ENCODE results near the gene CEP170B. TPM values are rescaled to one million over a fixed set of nuclear protein-coding genes. Genes with fewer than 3 reads are reported as not detected.
"Not testable (repeated sequence)": the region's sequence is repeated elsewhere in the genome, so short reads cannot be mapped to it uniquely, and the experiment has no call there.

Gene CEP170B
- total RNA-seq, 1 donor = 1.0 TPM

DNA sequence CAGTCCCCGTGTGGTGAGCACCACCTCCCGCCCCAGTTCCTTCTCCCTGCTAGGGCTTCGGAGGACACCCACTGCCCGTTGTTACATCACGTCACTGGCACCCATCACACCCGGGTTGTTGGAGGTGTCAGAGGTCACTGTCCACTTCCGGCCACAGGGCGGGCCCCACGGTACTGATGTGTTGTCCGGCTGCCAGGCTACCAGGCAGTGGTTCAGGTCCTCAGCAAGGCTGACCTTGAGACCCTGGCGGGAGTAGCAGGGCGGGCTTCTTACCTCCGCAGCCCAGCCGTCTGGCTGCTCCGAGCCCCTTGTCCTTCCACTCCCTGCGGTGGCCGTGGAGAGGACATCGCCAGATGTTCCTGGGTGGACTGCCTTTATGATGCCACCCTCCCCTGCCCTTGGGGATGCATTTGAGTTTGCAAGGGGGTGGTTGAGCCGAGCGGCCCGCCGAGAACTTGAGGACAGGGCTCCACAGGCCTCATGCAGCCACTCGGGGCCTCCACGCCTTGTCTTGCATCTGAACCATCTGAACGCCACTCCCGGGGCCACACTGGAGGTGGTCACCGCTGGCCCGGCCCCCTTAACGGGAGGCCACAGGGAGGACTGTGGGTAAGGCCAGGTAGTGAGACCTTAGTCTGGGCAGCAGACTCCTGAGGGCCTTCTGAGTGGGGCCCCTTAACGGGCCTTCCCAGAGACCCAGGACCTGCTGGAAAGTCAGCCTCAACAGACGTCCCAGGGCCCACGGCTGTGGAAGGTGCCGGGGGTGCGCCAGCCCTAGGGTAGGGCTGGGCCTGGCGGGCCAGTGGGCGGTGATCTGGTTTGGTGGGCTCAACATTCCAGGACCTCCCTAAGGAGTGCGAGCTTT, 32.5 kb downstream of the CEP170B start:
- Histone ChIP-seq H3K4me1 (ENCODE audit: insufficient read depth, low read length) (no peaks in the 10 kb centered on the region), H3K9me3 (ENCODE audit: low read depth, low read length) (no peaks in the 10 kb centered on the region), H3K4me3 (ENCODE audit: low read length) (no peak overlapping the region), H3K27me3 (ENCODE audit: insufficient read depth, low read length) (no peaks in the 10 kb centered on the region)

DNA sequence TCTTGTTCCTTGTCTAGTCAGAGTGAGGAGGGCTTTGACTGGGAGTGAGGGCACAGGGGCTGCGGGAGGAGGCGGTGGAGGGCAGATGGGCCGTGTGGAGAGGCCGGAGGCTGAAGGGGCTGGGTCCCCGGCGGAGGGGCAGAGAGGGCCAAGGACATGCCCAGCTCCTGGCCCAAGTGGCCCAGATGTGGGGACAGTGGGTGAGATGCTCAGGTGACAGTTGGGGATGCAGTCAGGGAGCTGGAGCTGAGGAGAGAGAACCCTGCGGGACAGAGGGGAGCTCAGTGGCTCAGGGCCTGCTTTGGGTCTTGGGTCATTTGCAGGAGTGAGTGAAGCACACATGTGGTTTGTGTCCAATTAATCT, 33.1 kb downstream of the CEP170B start:
- no peak overlapping the region for H3K4me3 ChIP-seq (ENCODE audit: low read length)
- no peaks in the 10 kb centered on the region for H3K4me1 ChIP-seq (ENCODE audit: insufficient read depth, low read length)
- H3K27me3 ChIP-seq (ENCODE audit: insufficient read depth, low read length) = no peaks in the 10 kb centered on the region
- no peaks in the 10 kb centered on the region for H3K9me3 ChIP-seq (ENCODE audit: low read depth, low read length)

DNA sequence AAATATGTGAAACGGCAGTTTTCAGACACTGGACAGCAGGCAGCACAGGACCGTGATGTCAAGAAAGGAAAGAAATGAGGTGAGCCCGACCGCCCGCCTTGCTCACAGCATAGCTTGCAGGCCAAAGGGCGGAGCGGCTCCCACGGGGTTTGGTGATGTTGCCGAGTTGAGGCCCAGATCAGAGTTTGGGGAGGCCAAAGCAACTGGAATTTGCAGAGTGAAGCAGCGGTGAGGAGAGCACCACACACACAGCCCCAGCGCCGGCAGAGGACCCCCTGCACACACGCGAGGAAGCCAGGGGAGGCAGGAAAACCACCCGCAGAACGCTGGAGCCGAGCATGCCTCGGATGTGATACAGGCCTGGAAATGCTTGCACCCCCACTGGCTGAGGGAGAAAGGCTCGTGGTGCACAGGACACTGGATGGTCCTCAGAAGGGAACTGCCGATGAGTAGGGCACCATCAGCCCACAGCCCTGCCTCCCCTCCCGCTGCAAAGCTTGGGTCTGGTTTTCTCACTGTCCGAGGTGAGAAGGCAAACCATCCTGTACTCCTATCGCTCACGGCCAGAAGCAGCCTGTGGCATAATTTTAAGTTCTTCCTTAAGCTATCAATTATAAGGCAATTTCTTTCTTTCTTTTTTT, 33.9 kb downstream of the CEP170B start:
- H3K9me3 ChIP-seq (ENCODE audit: low read depth, low read length) = no peaks in the 10 kb centered on the region
- no peaks in the 10 kb centered on the region for H3K4me1 ChIP-seq (ENCODE audit: insufficient read depth, low read length)

DNA sequence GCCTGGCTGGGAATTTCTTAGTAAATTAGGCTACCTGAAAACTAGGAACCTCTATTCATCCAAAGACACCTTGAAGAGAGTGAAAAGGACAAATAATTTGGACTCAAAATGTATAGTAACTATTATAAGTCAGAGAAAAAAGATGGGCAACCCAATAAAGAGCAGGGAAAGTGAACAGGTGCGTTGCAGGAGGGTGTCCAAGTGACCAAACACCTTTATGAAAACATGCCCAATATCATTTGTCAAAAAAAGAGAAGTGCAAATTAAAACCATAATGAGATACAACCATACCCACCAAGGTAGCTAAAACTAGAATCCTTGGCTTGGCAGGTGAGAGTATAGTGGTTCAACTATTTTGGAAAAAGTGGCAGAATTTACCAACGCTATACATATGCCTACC, 34.7 kb downstream of the CEP170B start:
- no peak overlapping the region for H3K4me3 ChIP-seq (ENCODE audit: low read length)
- no peaks in the 10 kb centered on the region for H3K4me1 ChIP-seq (ENCODE audit: insufficient read depth, low read length)
- peaks cover 12% of the 10 kb centered on the region for H3K27me3 ChIP-seq (ENCODE audit: insufficient read depth, low read length)
- H3K9me3 ChIP-seq (ENCODE audit: low read depth, low read length) = no peaks in the 10 kb centered on the region

More for the DNA sequence above, 33.9 kb downstream of the CEP170B start:
- Histone ChIP-seq H3K4me3 (ENCODE audit: low read length) (no peak overlapping the region), H3K27me3 (ENCODE audit: insufficient read depth, low read length) (peaks cover 4% of the 10 kb centered on the region)

DNA sequence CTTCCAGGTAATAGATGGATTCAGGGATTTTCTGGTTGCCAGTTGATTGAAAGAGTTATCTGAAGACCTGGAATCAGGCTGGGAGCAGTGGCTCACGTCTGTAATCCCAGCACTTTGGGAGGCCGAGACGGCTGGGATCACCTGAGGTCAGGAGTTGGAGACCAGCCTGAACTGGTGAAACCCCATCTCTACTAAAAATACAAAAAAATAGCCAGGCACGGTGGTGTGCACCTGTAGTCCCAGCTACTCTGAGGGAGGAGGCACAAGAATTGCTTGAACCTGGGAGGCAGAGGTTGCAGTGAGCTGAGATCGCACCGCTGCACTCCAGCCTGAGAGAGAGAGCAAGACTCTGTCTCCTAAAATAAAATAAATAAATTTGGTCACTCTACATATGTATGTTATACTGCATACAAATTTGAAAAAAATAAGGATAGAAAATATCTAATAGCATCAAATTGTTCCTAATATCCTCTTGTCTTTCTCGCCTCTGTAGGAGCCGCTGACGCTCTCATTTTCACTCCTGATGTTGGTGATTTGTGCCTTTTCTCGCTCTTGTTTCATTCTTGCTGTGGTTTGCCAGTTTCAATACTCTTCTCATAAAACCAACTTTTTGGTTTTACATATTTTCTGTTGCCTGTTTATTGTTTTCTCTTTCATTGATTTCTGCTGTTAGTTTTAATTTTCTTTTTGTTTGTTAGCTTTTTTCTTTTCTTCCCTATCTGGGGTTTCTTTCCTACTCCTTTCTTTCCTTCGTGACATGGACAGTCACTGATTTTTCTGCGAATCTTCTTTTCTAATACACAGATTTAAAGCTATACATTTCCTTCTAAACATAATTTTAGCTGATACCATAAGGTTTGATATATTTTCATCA, 35.8 kb downstream of the CEP170B start:
- Histone ChIP-seq H3K27me3 (ENCODE audit: insufficient read depth, low read length) (peaks cover 13% of the 10 kb centered on the region), H3K9me3 (ENCODE audit: low read depth, low read length) (no peaks in the 10 kb centered on the region), H3K4me3 (ENCODE audit: low read length) (no peak overlapping the region), H3K4me1 (ENCODE audit: insufficient read depth, low read length) (no peaks in the 10 kb centered on the region)

DNA sequence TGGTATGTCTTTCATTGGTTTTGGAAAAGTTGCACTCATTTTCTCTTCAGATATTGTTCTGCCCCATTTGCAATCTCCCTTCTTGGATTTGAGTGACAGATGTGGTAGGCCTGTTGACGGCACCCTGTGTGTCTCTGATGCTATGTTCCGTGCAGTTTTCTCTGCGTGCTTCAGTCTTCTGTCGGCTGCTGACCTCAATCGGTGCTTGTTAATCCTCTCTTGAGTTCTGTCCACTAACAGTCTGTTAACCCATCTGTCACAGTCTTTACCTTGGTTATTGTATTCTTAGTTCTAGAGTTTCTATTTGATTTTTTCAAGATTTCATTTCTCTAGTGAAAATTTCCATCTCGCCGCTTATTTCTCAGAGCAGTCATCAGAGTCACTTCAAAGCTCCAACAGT, 38.9 kb downstream of the CEP170B start:
- H3K27me3 ChIP-seq (ENCODE audit: insufficient read depth, low read length) = peaks cover 20% of the 10 kb centered on the region
- H3K9me3 ChIP-seq (ENCODE audit: low read depth, low read length) = no peaks in the 10 kb centered on the region
- H3K4me3 ChIP-seq (ENCODE audit: low read length) = no peak overlapping the region
- no peaks in the 10 kb centered on the region for H3K4me1 ChIP-seq (ENCODE audit: insufficient read depth, low read length)

DNA sequence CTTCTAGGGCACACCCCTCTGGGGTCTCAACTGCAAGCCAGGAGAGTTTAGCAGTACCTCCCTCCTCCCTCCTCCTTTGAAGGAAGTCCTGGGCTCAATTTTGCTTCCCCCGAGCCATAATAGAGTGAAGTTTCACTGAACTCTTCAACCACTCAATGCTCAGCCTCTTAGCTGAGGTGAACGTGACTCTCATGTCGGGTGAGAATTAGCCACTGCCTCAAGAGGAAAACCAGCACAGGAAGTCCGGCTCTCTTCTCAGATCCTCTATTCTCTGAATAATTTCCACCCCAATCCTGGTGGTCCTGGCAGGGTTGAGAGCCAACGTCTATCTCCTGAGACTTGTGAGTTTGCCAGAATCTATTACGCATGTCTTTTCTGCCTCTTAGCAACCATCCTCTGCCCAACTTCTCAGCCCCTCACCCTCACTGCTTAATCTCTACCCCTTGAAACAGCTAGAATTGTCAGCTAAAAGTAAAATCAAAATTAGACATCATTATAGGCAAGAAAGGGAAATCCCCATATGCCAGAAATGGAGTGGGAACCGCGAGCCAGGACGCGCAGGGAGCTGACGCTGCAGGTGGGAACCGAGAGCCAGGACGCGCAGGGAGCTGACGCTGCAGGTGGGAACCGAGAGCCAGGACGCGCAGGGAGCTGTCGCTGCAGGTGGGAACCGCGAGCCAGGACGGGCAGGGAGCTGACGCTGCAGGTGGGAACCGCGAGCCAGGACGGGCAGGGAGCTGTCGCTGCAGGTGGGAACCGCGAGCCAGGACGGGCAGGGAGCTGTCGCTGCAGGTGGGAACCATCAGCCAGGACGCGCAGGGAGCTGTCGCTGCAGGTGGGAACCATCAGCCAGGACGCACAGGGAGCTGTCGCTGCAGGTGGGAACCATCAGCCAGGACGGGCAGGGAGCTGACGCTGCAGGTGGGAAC, 39.8 kb downstream of the CEP170B start:
- not testable (repeated sequence) for H3K9me3 ChIP-seq (ENCODE audit: low read depth, low read length); H3K4me3 ChIP-seq (ENCODE audit: low read length); H3K4me1 ChIP-seq (ENCODE audit: insufficient read depth, low read length)
- peaks cover 20% of the 10 kb centered on the region for H3K27me3 ChIP-seq (ENCODE audit: insufficient read depth, low read length)

DNA sequence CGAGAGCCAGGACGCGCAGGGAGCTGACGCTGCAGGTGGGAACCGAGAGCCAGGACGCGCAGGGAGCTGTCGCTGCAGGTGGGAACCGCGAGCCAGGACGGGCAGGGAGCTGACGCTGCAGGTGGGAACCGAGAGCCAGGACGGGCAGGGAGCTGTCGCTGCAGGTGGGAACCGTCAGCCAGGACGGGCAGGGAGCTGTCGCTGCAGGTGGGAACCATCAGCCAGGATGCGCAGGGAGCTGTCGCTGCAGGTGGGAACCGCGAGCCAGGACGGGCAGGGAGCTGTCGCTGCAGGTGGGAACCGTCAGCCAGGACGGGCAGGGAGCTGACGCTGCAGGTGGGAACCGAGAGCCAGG, 40.5 kb downstream of the CEP170B start:
- H3K4me3 ChIP-seq (ENCODE audit: low read length); H3K4me1 ChIP-seq (ENCODE audit: insufficient read depth, low read length); H3K9me3 ChIP-seq (ENCODE audit: low read depth, low read length): not testable (repeated sequence)
- H3K27me3 ChIP-seq (ENCODE audit: insufficient read depth, low read length) = peaks cover 20% of the 10 kb centered on the region

DNA sequence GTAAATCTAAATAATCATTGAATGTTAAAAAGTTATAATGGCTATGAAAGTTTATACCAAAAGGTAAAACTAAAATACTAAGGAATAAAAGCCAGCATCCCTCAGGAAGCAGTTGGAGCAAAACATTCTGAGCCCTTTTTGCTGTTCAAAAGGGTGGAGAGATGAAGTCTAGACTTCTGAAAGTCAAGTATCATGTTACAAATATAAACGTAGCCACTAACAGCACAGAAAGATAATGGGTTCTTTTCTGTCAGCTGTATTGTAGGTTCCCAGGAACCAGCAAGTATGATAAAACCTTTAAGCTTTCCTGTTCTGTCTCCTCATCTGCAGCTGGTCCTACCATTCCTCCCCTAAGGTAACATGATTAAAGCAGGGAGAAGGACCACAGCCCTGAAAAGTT, 43.2 kb downstream of the CEP170B start:
- H3K27me3 ChIP-seq (ENCODE audit: insufficient read depth, low read length) = peaks cover 26% of the 10 kb centered on the region
- H3K4me3 ChIP-seq (ENCODE audit: low read length) = no peak overlapping the region
- H3K9me3 ChIP-seq (ENCODE audit: low read depth, low read length) = peaks cover 8% of the 10 kb centered on the region
- no peaks in the 10 kb centered on the region for H3K4me1 ChIP-seq (ENCODE audit: insufficient read depth, low read length)

DNA sequence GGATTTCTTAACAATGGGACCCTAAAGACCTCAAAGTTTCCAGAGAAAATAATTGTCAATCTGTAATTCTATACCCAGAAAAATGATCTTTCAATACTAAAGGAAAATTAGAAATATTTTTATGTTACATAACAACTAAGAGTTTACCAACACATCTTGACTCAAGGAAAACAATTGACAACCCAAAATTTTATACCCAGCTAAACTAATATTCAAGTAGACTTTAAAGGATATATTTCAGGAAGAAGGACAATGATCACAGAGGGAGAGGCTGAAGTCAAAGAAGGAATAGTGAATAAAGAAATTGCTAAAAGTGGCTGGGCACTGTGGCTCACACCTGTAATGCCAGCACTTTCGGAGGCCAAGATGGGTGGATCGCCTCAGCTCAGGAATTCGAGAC, 47.0 kb downstream of the CEP170B start:
- no peak overlapping the region for H3K4me3 ChIP-seq (ENCODE audit: low read length)
- peaks cover 14% of the 10 kb centered on the region for H3K27me3 ChIP-seq (ENCODE audit: insufficient read depth, low read length)
- peaks cover 8% of the 10 kb centered on the region for H3K9me3 ChIP-seq (ENCODE audit: low read depth, low read length)
- no peaks in the 10 kb centered on the region for H3K4me1 ChIP-seq (ENCODE audit: insufficient read depth, low read length)

DNA sequence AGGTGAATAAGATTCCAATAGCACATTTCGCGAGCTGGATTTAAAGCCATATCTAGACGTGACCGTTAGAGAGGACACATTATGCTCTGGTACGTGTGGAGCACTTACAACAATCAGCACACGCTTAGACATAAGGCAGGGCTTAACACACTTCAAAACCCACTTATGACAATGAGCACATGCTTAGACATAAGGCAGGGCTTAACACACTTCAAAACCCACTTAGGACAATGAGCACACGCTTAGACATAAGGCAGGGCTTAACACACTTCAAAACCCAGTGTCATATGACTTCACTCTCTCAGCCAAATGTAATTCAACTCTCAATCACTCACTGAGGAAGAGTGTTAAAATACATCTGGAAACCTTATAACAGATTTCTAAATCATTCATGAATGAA, 48.4 kb downstream of the CEP170B start:
- Histone ChIP-seq H3K9me3 (ENCODE audit: low read depth, low read length) (peaks cover 8% of the 10 kb centered on the region), H3K27me3 (ENCODE audit: insufficient read depth, low read length) (peaks cover 9% of the 10 kb centered on the region)

DNA sequence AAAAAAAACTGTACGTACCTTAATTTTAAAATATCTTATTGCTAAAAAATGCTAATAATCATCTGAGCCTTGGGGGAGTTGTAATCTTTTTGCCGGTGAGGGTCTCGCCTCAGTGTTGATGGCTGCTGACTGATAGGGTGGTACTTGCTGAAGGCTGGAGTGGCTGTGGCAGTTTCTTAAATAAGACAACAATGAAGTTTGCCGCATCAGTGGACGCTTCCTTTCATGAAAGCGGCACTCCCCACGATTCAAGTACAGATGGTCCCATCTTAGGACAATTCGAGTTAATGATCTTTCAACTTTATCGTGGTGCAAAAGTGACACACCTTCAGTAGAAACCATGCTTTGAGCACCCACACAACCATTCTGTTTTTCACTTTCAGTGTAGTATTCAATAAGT, 52.0 kb downstream of the CEP170B start:
- Histone ChIP-seq H3K9me3 (ENCODE audit: low read depth, low read length) (peaks cover 1% of the 10 kb centered on the region), H3K27me3 (ENCODE audit: insufficient read depth, low read length) (peaks cover 2% of the 10 kb centered on the region), H3K4me1 (ENCODE audit: insufficient read depth, low read length) (no peaks in the 10 kb centered on the region), H3K4me3 (ENCODE audit: low read length) (no peak overlapping the region)

More for the DNA sequence above, 48.4 kb downstream of the CEP170B start:
- Histone ChIP-seq H3K4me1 (ENCODE audit: insufficient read depth, low read length) (no peaks in the 10 kb centered on the region), H3K4me3 (ENCODE audit: low read length) (no peak overlapping the region)

DNA sequence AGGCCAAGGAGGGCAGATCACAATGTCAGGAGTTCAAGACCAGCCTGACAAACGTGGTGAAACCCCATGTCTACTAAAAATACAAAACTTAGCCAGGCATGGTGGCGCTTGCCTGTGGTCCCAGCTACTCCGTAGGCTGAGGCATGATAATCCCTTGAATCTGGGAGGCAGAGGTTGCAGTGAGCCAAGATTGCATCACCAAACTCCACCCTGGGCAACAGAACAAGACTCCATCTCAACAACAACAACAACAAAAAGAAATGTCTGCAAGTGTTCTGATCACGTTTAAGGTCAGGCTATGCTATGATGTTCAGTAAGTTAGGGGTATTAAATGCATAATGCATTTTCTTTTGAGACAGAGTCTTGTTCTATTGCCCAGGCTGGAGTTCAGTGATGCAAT, 52.9 kb downstream of the CEP170B start:
- peaks cover 2% of the 10 kb centered on the region for H3K27me3 ChIP-seq (ENCODE audit: insufficient read depth, low read length)
- no peaks in the 10 kb centered on the region for H3K9me3 ChIP-seq (ENCODE audit: low read depth, low read length)
- H3K4me1 ChIP-seq (ENCODE audit: insufficient read depth, low read length) = peaks cover 3% of the 10 kb centered on the region
- no peak overlapping the region for H3K4me3 ChIP-seq (ENCODE audit: low read length)

DNA sequence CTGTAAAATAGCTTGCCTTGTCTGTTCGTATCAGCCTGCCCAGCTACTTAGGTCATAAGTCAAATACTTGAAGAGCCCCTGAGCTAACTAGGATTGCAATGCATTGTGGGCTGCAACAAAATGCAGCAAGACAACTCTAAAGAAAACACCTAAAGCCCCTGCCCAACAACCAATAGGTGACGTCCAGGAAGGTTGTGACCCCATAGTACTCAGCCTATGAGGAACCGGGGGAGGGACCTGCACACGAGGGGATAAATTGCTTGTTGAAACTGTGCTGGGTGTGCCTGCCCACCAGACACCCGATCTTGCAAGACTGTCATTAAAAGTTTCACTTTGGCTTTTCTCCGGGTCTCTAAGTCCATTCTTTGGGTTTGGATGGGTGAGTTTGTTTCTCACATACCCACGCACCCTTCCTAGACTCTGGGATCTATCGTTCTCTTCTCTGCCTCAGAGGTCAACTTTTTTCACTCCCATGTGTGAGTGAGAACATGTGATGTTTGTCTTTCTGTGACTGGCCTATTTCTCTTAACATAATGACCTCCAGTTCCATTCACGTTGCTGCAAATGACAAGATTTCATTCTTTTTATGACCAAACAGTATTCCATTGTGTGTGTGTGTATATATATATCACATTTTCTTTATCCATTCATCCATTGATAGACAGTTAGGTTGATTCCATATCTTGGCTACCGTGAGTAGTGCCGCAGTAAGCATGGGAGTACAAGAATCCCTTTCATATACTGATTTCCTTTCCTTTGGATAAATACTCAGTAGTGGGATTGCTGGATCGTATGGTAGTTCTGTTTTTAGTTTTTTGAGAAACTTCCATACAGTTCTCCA, 54.3 kb downstream of the CEP170B start:
- peaks cover 13% of the 10 kb centered on the region for H3K4me1 ChIP-seq (ENCODE audit: insufficient read depth, low read length)
- not testable (repeated sequence) for H3K9me3 ChIP-seq (ENCODE audit: low read depth, low read length); H3K27me3 ChIP-seq (ENCODE audit: insufficient read depth, low read length); H3K4me3 ChIP-seq (ENCODE audit: low read length)

Measured in mononuclear cell (primary cell).